Kidney epithelial cell (primary cell): ENCODE measurements around the gene C12orf50. TPM values are rescaled to one million over a fixed set of nuclear protein-coding genes. Genes with fewer than 3 reads are reported as not detected.

Source experiments
- DNase-seq: peaks from one replicate; pipeline ENCODE4 v3.0.0-alpha.2; 2010; ENCODE audit warnings: low read depth
- H3K27me3 ChIP-seq: 2 replicates; pipeline ENCODE4 v1.6.0; 2011; ENCODE audit warnings: low read length; ENCODE audit not compliant: control insufficient read depth, insufficient read depth
- H3K36me3 ChIP-seq: 2 replicates; pipeline ENCODE4 v1.5.1; 2011; ENCODE audit warnings: low read length; ENCODE audit not compliant: control insufficient read depth, insufficient read depth
- H3K4me3 ChIP-seq: 2 replicates; pipeline ENCODE4 v1.5.1; 2011; ENCODE audit warnings: low read depth, mild to moderate bottlenecking, control low read depth, low read length
- total RNA-seq: library from RNA; depleted of rRNA; stranded (reverse); fragments of >200 nt; gene quantifications from 2 replicates; pipeline ENCODE4 v1.2.3, GENCODE V29; 2015
- TF ChIP-seq, protein P1 (sequence below): IDR thresholded peaks from 2 replicates; pipeline ENCODE4 v1.5.1; 2011; ENCODE audit warnings: mild to moderate bottlenecking, moderate library complexity, low read length, control low read depth, inconsistent platforms; ENCODE audit not compliant: insufficient read depth, poor library complexity, severe bottlenecking

The C12orf50 gene, protein sequence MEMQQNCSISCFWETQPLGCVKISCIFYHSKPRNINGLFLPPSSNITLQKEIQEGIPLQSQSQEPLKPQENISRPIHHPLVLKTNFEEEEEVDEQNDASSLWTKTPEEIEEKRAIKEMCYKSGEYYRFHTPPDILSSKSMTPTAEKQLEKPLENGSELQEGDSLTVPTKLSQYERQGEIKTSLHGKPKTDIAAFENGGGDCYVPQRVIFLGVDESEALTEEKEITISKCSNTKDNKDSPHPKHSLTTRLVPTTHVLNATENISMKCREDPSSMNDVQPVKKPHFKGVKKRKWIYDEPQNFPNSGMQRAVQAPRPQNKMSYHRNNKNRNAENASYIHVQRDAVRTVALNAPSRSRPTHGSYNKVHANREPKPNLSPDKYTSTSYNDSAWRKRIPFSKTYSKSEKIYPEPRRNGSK
- total RNA-seq = not detected in 2 replicates

GRCh38 chr12:88029093-88029665 lies at the start of gene C12orf50:
C12orf50 (minus strand) TSS chr12:88029401; CDS start chr12:88026962, 2,439 bp downstream.
- TF ChIP-seq, protein P1, sequence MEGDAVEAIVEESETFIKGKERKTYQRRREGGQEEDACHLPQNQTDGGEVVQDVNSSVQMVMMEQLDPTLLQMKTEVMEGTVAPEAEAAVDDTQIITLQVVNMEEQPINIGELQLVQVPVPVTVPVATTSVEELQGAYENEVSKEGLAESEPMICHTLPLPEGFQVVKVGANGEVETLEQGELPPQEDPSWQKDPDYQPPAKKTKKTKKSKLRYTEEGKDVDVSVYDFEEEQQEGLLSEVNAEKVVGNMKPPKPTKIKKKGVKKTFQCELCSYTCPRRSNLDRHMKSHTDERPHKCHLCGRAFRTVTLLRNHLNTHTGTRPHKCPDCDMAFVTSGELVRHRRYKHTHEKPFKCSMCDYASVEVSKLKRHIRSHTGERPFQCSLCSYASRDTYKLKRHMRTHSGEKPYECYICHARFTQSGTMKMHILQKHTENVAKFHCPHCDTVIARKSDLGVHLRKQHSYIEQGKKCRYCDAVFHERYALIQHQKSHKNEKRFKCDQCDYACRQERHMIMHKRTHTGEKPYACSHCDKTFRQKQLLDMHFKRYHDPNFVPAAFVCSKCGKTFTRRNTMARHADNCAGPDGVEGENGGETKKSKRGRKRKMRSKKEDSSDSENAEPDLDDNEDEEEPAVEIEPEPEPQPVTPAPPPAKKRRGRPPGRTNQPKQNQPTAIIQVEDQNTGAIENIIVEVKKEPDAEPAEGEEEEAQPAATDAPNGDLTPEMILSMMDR = no peak
- Histone ChIP-seq H3K4me3 (no peak within 1 kb of the TSS), H3K36me3 (no peaks in the 10 kb centered on the region), H3K27me3 (no peaks in the 10 kb centered on the region)
- DNase-seq = no peak

DNA sequence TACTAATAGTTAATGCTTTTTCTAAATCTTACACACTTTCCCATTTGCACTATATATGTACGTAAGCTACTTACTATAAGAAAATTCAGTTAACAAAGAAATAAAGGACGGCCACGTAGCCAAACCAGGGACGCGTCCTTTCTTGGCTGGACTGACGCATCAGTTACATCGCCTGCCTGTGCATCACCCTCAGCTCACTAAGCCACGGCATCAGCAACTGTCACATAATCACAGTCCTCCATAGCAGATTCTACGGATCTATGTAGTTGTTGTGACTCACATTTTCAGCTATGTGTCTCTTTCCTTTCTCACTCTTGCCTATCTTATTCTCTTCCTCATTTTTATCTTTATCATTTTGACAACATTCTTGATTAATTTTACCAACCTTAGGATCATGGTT lies 38.1 kb upstream of the C12orf50 start:
- Histone ChIP-seq H3K27me3 (no peaks in the 10 kb centered on the region), H3K4me3 (no peak overlapping the region), H3K36me3 (no peaks in the 10 kb centered on the region)
- DNase-seq = no peak
- TF ChIP-seq, protein P1 = no peak

- H3K36me3 ChIP-seq = no peaks in the 10 kb centered on the region
- TF ChIP-seq, protein P1 = no peak
- no peak for DNase-seq
These were observed 34.2 kb upstream of the C12orf50 start for GRCh38 chr12:88063375-88063774.

DNA sequence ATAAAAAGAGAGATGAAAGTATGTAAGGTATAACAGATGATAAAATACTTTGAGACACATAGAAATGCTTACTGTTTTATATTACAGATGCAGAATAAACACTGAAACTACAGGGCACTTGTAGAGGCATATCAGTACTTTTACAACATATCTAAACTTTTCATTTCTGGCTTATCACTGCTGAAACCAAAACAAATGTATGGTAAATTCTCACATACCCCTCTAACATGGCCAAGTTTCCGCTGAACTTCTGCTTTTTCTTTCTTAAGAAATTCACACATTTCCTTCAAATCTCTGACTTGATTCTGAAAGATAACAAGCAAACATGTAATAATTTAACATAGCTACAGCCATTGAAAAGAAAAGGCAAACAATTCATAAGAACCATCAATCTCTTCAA lies 33.3 kb upstream of the C12orf50 start:
- TF ChIP-seq, protein P1 = no peak
- Histone ChIP-seq H3K27me3 (no peaks in the 10 kb centered on the region), H3K36me3 (no peaks in the 10 kb centered on the region), H3K4me3 (no peak overlapping the region)
- DNase-seq = no peak

More at GRCh38 chr12:88063375-88063774, 34.2 kb upstream of the C12orf50 start:
- H3K4me3 ChIP-seq = no peak overlapping the region
- no peaks in the 10 kb centered on the region for H3K27me3 ChIP-seq

GRCh38 chr12:88058719-88059077 lies 29.5 kb upstream of the C12orf50 start:
- H3K4me3 ChIP-seq = no peak overlapping the region
- H3K27me3 ChIP-seq = no peaks in the 10 kb centered on the region
- H3K36me3 ChIP-seq = no peaks in the 10 kb centered on the region
- no peak for DNase-seq
- TF ChIP-seq, protein P1 = no peak
